Transverse colon (tissue), 4 donors: ENCODE data around the gene ROCK1. TPM values are rescaled to one million over a fixed set of nuclear protein-coding genes. Genes with fewer than 3 reads are reported as not detected.
"Not testable (repeated sequence)": the region's sequence is repeated elsewhere in the genome, so short reads cannot be mapped to it uniquely, and the experiment has no call there.

Source experiments
- DNase-seq: peaks from one replicate; pipeline ENCODE4 v3.0.0-alpha.2; 2019
- H3K27ac ChIP-seq, 4 donors: fragments of 200-600 bp; sonication (generic); 2 replicates each; pipeline ENCODE4 v1.5.1; 2016 to 2018; ENCODE audit warnings: inconsistent platforms in 4 of 4
- H3K27me3 ChIP-seq: fragments of 200-600 bp; sonication (generic); 2 replicates; pipeline ENCODE4 v1.5.1; 2017; ENCODE audit warnings: inconsistent platforms
- H3K36me3 ChIP-seq, 4 donors: fragments of 200-600 bp; sonication (generic); 2 replicates each; pipeline ENCODE4 v1.5.1; 2017 to 2019; ENCODE audit warnings: inconsistent platforms in 4 of 4
- H3K4me1 ChIP-seq, 4 donors: fragments of 200-600 bp; sonication (generic); 2 replicates each; pipeline ENCODE4 v1.5.1; 2017 to 2020; ENCODE audit warnings: inconsistent platforms in 4 of 4
- H3K4me3 ChIP-seq, 4 donors: fragments of 200-600 bp; sonication (generic); 1 replicate in 1 of 4; 2 replicates in 3 of 4; pipeline versions ENCODE4 v1.5.1 to v1.6.1; 2017 to 2019; ENCODE audit warnings: inconsistent platforms in 4 of 4
- H3K9me3 ChIP-seq, 2 donors: fragments of 200-600 bp; sonication (generic); 2 replicates each; pipeline ENCODE4 v1.5.1; 2017 to 2019; ENCODE audit warnings: inconsistent platforms in 2 of 2
- EP300 ChIP-seq: sonication (generic); formaldehyde crosslinking; IDR thresholded peaks from one replicate; pipeline ENCODE4 v1.6.1; 2017; ENCODE audit warnings: antibody characterized with exemption, low read depth
- POLR2A ChIP-seq: fragments of 450-650 bp; IDR thresholded peaks from one replicate; pipeline ENCODE4 v1.6.1; 2016; ENCODE audit warnings: antibody characterized with exemption, mild to moderate bottlenecking, moderate library complexity
- POLR2AphosphoS5 ChIP-seq, 3 donors: sonication (generic); formaldehyde crosslinking; IDR thresholded peaks; one replicate each; pipeline ENCODE4 v1.6.1; 2016; ENCODE audit warnings: antibody characterized with exemption in 3 of 3
- WGBS, 2 donors: methylation state at CpG; one replicate each; pipeline ENCODE4 v1.1.5; 2018; ENCODE audit warnings: low coverage in 1 of 2; 5-methylcytosine and 5-hydroxymethylcytosine counted together
- in situ Hi-C, 4 donors: fragments of 200-750 bp; cut with MboI; loops; one replicate each; pipeline versions ENCODE4 v1.15.0 to v1.15.1; 2017; ENCODE audit warnings: low sequenced_read_pairs in 3 of 4, low pct_ligation_motif_present in 1 of 4, low pct_unique_long_range_greater_than_20kb in 1 of 4
- intact Hi-C: fragments of 100-400 bp; cut with DNase I; formaldehyde crosslinking; loops from one replicate; pipeline ENCODE4 v1.15.1; 2023; ENCODE audit warnings: low total_unique reads
- total RNA-seq, 4 donors: library from RNA; depleted of rRNA; stranded (reverse); fragments of >200 nt; gene quantifications; one replicate each; pipeline ENCODE4 v1.1.0, GENCODE V29; 2016
- TF ChIP-seq, protein P1 (sequence below), 5 experiments: fragments of 200-600 bp in 3 of 5; fragments of 450-650 bp in 2 of 5; sonication (generic) in 3 of 5; IDR thresholded peaks; 1 replicate in 2 of 5; 2 replicates in 3 of 5; pipeline ENCODE4 v1.5.1; 2016 to 2017; ENCODE audit warnings: antibody characterized with exemption in 5 of 5, inconsistent platforms in 3 of 5, mild to moderate bottlenecking in 2 of 5, moderate library complexity in 1 of 5

Gene ROCK1
- total RNA-seq, 4 donors from 2014 or later = 23.9 to 59.5 (median 39.6) TPM

DNA sequence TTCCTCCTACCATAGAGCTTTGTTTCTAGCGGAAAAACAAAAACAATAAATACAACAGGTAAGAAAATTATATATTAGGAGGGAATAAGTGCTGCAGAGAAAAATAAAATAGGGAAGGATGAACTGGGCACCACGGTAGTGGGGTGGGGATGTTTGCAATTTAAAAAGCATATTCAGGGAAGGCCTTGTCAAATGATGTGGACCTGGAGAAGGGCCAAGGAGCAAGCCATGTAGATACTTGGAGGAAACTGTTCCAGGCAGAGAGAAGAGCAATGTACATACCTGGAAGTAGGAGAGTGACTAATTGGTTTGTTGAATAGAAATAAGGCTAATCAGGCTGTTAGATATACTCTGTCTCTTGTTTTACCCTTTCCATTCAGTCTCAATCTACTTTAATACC, 136.5 kb downstream of the ROCK1 start:
- no peak for DNase-seq
- Histone ChIP-seq H3K4me3 (no peak overlapping the region), H3K27ac (no peak overlapping the region), H3K36me3 (peaks cover 0 to 33% (median 9%) of the 10 kb centered on the region in 4 donors), H3K4me1 (no peaks in the 10 kb centered on the region), H3K9me3 (no peaks in the 10 kb centered on the region), H3K27me3 (no peaks in the 10 kb centered on the region)
- TF ChIP-seq POLR2A (no peak), EP300 (no peak)
- in situ Hi-C loops (loop anchor here in 1 of 4 donors (10.0 kb wide), 1 partner anchor 200 kb away; no protein-coding TSS in a partner anchor), intact Hi-C loops (no loop called here)
- 94 to 98% methylated on average over 2 of the region's 2 CpGs for WGBS, 2 donors

DNA sequence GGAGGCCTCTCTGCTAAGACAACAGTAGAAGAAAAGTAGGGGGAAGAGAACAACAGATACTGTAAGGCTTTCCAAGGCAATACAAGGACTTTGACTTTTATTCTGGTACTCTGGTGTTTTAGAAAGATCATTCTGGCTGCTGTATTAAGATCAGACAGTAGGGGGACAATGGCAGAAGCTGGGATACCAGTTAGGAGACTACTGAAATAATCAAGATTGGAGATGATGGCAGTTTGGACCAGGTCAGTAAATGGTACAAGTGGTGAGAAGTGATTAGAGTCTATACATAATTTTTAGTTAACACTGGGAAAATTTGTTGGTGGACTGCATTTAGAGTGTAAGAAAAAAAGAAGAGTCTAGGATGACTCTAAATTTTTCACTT, 139.7 kb downstream of the ROCK1 start:
- TF ChIP-seq POLR2AphosphoS5 (IDR thresholded peaks at IDR 0.05) (no peak), POLR2A (no peak)
- TF ChIP-seq, protein P1, sequence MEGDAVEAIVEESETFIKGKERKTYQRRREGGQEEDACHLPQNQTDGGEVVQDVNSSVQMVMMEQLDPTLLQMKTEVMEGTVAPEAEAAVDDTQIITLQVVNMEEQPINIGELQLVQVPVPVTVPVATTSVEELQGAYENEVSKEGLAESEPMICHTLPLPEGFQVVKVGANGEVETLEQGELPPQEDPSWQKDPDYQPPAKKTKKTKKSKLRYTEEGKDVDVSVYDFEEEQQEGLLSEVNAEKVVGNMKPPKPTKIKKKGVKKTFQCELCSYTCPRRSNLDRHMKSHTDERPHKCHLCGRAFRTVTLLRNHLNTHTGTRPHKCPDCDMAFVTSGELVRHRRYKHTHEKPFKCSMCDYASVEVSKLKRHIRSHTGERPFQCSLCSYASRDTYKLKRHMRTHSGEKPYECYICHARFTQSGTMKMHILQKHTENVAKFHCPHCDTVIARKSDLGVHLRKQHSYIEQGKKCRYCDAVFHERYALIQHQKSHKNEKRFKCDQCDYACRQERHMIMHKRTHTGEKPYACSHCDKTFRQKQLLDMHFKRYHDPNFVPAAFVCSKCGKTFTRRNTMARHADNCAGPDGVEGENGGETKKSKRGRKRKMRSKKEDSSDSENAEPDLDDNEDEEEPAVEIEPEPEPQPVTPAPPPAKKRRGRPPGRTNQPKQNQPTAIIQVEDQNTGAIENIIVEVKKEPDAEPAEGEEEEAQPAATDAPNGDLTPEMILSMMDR (IDR thresholded peaks at IDR 0.05) = peak; percentile 32 to 50 (median 41)
- no peak overlapping the region for H3K4me3 ChIP-seq
- DNase-seq = no peak
- H3K4me1 ChIP-seq = no peaks in the 10 kb centered on the region
- intact Hi-C loops (no loop called here), in situ Hi-C loops (loop anchor here in 1 of 4 donors (10.0 kb wide), 1 partner anchor 203 kb away; no protein-coding TSS in a partner anchor)
- peaks cover 0 to 31% (median 13%) of the 10 kb centered on the region in 4 donors for H3K36me3 ChIP-seq
- no peaks in the 10 kb centered on the region for H3K27me3 ChIP-seq
- no peak overlapping the region for H3K27ac ChIP-seq
- no peaks in the 10 kb centered on the region for H3K9me3 ChIP-seq

DNA sequence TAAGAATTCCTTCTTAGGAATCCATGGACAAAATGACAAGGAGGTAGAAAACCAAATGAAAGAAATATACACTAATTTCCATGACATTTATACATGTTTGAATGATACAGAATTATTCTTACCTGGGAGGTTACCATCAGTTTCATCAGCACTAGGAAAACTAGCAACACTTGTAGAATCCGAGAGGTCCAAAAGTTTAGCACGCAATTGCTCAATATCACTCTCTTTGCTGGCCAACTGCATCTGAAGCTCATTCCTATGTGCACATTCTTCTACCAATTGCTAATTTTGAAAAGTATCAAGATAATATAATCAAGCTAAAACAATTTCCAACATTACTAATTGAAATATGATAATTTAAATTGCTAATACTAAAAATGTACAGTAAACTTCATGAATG, 144.8 kb downstream of the ROCK1 start:
- Histone ChIP-seq H3K9me3 (no peaks in the 10 kb centered on the region), H3K27me3 (no peaks in the 10 kb centered on the region), H3K4me3 (no peak overlapping the region), H3K4me1 (no peaks in the 10 kb centered on the region), H3K36me3 (peaks cover 0 to 33% (median 15%) of the 10 kb centered on the region in 4 donors), H3K27ac (no peak overlapping the region)
- no peak for DNase-seq
- WGBS, 2 donors = 97 to 100% methylated on average over 2 of the region's 2 CpGs
- in situ Hi-C loops (no loop called here), intact Hi-C loops (loop anchor here (10.0 kb wide), 1 partner anchor 208 kb away; no protein-coding TSS in a partner anchor)
- TF ChIP-seq POLR2A = no peak
- no peak for TF ChIP-seq POLR2AphosphoS5 (IDR thresholded peaks at IDR 0.05)
- TF ChIP-seq, protein P1 (IDR thresholded peaks at IDR 0.05) = no peak
- TF ChIP-seq EP300 = no peak

DNA sequence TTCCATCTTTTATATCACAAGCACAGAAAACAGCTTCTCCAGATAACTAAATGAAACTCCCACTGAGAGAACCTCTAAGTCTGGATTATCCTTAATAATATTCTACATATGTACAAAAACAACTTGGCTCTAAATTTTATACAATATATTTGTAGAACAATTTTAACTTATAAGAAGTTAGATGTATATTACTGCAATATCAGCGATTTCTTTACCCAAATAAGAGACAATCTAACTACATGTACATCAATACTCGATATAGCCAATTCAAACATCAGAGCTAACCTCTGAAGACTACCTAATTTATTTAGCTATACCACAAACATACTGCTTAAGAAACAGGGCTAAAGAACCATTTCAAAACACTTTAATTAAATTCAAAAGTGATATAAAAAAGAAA, 148.6 kb downstream of the ROCK1 start:
- Histone ChIP-seq H3K36me3 (peaks cover 0 to 18% (median 8%) of the 10 kb centered on the region in 4 donors), H3K27ac (no peak overlapping the region), H3K4me1 (no peaks in the 10 kb centered on the region), H3K27me3 (no peaks in the 10 kb centered on the region), H3K4me3 (no peak overlapping the region), H3K9me3 (no peaks in the 10 kb centered on the region)
- WGBS, 2 donors = 99 to 100% methylated on average over 2 of the region's 2 CpGs
- in situ Hi-C loops (no loop called here), intact Hi-C loops (loop anchor here (10.0 kb wide), 1 partner anchor 212 kb away; no protein-coding TSS in a partner anchor)
- DNase-seq = no peak
- no peak for TF ChIP-seq POLR2A
- TF ChIP-seq EP300 = no peak
- TF ChIP-seq POLR2AphosphoS5 (IDR thresholded peaks at IDR 0.05) = no peak
- TF ChIP-seq, protein P1 (IDR thresholded peaks at IDR 0.05) = no peak

DNA sequence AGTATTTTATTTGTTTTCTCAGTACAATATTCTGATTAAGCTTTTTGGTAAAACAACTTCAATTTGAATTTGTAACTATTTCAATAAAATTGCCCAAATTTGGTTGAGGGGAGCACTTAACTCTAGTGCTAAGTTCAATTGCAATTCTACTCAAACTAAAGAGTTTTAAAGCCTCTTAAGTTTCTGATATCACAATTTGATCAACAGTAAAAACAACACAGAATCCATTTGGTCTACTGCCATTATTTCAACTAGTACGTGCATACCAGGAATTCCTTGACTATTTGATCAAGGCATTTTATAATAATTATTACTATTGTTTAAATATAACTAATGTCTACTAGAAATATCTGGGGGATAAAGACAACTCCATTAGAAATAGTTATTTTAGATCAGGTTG, 150.9 kb downstream of the ROCK1 start:
- TF ChIP-seq POLR2A (no peak), EP300 (no peak), POLR2AphosphoS5 (IDR thresholded peaks at IDR 0.05) (no peak)
- TF ChIP-seq, protein P1 (IDR thresholded peaks at IDR 0.05) = no peak
- Histone ChIP-seq H3K9me3 (no peaks in the 10 kb centered on the region), H3K27ac (no peak overlapping the region), H3K4me3 (no peak overlapping the region), H3K27me3 (no peaks in the 10 kb centered on the region), H3K36me3 (peaks cover 0 to 9% (median 0%) of the 10 kb centered on the region in 4 donors), H3K4me1 (no peaks in the 10 kb centered on the region)
- intact Hi-C loops = loop anchor here (10.0 kb wide), 1 partner anchor 214 kb away; no protein-coding TSS in a partner anchor
- 73 to 85% methylated on average over 1 of the region's 1 CpG for WGBS, 2 donors
- in situ Hi-C loops = no loop called here
- no peak for DNase-seq

DNA sequence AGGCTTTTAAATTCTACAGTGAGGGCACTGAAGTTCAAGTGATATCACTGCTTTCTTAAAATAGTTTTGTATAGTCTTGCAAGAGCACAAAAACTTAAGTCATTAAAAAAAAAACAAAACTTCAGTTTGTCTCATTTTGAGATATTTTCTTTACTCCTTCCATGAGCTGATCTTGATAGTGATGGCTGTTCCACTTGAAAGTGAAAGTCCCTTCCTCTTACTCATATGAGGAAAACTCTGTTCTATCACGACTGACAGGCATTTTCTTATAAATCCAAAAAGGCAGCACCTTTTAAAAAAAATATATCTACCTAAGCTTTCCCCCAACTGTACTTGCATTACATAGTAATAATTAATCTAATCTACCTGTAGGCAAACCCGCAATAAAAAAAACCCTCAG, 160.8 kb downstream of the ROCK1 start:
- DNase-seq, intact Hi-C loops, in situ Hi-C loops, H3K36me3 ChIP-seq, H3K9me3 ChIP-seq, H3K4me1 ChIP-seq, H3K27ac ChIP-seq, H3K27me3 ChIP-seq, H3K4me3 ChIP-seq: not testable (repeated sequence)
- 72 to 75% methylated on average over 2 of the region's 2 CpGs for WGBS, 2 donors
